Thoracic aorta (tissue), 2 donors: ENCODE results near the gene OXTR. TPM values are rescaled to one million over a fixed set of nuclear protein-coding genes. Genes with fewer than 3 reads are reported as not detected.

Experiments
- ATAC-seq: fragments of 150-250 bp; one replicate; pipeline ENCODE4 v1.8.0; 2017; ENCODE audit warnings: low read depth; ENCODE audit not compliant: insufficient number of reproducible peaks, low FRiP score
- DNase-seq: peaks from one replicate; pipeline ENCODE4 v3.0.0-alpha.2; 2020; ENCODE audit warnings: low spot score
- H3K27ac ChIP-seq, 2 donors: fragments of 200-600 bp; sonication (generic); 1 replicate in 1 of 2; 2 replicates in 1 of 2; pipeline ENCODE4 v1.5.1; 2016; ENCODE audit warnings: mild to moderate bottlenecking in 2 of 2, moderate library complexity in 2 of 2
- H3K27me3 ChIP-seq: fragments of 200-600 bp; sonication (generic); replicated peaks from 2 replicates; pipeline ENCODE4 v1.6.0; 2016; ENCODE audit warnings: mild to moderate bottlenecking; ENCODE audit not compliant: insufficient read depth
- H3K36me3 ChIP-seq: fragments of 200-600 bp; sonication (generic); one replicate; pipeline ENCODE4 v1.5.1; 2016
- H3K4me1 ChIP-seq, 2 donors: fragments of 200-600 bp; sonication (generic); 1 replicate in 1 of 2; 2 replicates in 1 of 2; pipeline versions ENCODE4 v1.5.1 to v1.6.0; 2016; ENCODE audit warnings: low read depth in 2 of 2, mild to moderate bottlenecking in 1 of 2; ENCODE audit not compliant: control insufficient read depth in 1 of 2
- H3K4me3 ChIP-seq: fragments of 200-600 bp; sonication (generic); 2 replicates; pipeline ENCODE4 v1.5.1; 2016; ENCODE audit warnings: mild to moderate bottlenecking
- H3K9me3 ChIP-seq: fragments of 200-600 bp; sonication (generic); 2 replicates; pipeline ENCODE4 v1.5.1; 2016
- CTCF ChIP-seq: fragments of 200-600 bp; sonication (generic); IDR thresholded peaks from one replicate; pipeline ENCODE4 v1.5.1; 2019; ENCODE audit warnings: antibody characterized with exemption
- total RNA-seq, 2 donors: library from RNA; depleted of rRNA; stranded (reverse); fragments of >200 nt; gene quantifications; one replicate each; pipeline versions ENCODE4 v1.1.0 to v1.2.3, GENCODE V29; 2016

Gene OXTR
- total RNA-seq, 2 donors from 2014 or later: 2.3 to 55.1 TPM

DNA sequence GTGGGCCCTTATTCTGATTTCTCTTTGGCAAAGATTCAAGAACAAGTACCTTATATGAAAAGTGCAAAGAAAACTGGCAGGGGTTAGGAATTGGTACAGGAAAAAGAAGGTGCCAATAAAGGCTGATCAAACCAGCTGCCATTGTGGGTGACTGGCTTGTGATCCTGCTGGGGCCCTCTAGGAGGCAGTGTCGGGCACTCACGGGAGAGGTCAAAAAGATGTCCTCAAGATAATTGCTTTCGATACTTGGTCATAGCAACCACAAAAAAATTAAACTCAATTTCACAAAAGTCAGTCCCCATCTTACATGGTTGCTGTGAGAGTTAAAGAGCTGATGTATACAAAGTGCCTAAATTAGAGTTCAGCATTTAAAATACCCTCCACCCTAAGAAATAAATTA is 66.9 kb downstream of the OXTR start:
- TF ChIP-seq CTCF: no peak
- H3K9me3 ChIP-seq: no peaks in the 10 kb centered on the region
- H3K36me3 ChIP-seq: no peaks in the 10 kb centered on the region
- no peak overlapping the region for H3K4me3 ChIP-seq
- H3K4me1 ChIP-seq: no peaks in the 10 kb centered on the region
- no peaks in the 10 kb centered on the region for H3K27me3 ChIP-seq
- H3K27ac ChIP-seq: no peak overlapping the region
- DNase-seq: no peak
- ATAC-seq: no peak

Other genes starting within 250 kb of the OXTR start
- gene SSUH2, start 124.8 kb downstream of the OXTR start, total RNA-seq: under 1 TPM in 1 of 2 donors, not detected in 1; 0.14 TPM
- not detected for gene CAV3, start 35.8 kb downstream of the OXTR start, total RNA-seq
- 1 to 10 TPM; 3.0 to 7.2 TPM for gene RAD18, start 193.9 kb upstream of the OXTR start, total RNA-seq